ENCODE results near the gene CAGE1.

The CAGE1 gene

DNA sequence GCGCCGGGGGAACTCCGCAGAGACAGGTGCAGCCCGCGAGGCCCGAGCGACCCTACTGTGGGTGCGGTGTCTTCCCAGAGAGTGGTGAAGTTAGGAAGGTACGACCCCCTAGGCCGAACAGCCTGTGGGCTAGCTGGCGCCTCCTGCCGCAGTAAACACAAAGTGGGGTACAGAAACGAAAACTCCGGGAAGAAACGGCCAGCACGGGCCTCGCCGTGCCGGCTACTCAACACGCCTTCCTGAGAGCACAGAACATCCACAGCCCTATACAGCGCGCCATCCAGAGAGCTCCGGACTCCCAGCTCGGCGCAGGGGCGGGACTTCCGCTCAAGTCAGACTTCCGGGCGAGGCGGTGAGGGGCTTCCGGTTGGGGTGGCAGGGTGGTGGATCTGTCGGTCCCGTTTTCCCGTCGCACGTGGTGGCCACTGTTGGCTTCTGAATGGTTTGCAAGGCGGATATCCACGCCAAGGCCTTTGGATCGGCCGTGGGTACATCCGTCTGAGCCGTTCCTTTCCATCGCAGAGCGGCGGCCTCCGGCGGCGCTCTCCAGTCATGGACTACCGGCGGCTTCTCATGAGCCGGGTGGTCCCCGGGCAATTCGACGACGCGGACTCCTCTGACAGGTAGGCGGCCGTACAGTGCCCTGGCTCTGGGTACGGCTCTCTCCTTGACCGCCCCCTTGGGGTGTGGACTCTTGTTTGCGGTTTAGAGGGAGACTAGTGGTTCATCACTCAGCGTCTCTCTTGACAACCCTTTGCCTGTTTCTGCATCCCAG lies at the start of gene CAGE1, which contains the start of gene RIOK1:
Gene CAGE1 (minus strand): TSS at position 292 of the 775 bp plus-strand sequence. CDS start 2,569 bp downstream, outside the sequence.
Gene RIOK1 (plus strand): TSS at position 358 of the 775 bp plus-strand sequence. CDS start 195 bp downstream, at position 553.
- DNase-seq, result peak; percentile 87 to 90

GRCh38 chr6:7439228-7439627 lies 49.7 kb upstream of the CAGE1 start:
- DNase-seq, result no peak

- no peak for DNase-seq
Observed at GRCh38 chr6:7438011-7438410, 48.5 kb upstream of the CAGE1 start.

DNA sequence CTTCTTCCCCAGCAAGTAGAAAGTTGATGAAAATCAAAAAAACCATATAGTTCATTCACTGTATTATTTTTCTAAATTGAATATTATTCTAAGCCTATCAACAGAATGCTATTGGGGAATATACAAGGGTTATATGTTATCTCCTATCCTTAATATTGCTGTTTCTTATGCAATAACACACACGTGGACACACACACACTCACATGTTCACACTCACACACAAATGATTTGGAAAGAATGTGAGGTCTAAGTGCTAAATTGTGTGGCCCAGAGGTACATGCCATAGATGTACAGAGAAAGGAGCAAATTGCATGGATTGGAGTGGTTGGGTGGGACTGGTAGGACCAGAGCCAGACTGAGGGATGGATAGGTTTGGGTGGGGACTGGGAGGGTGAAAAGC lies 45.1 kb upstream of the CAGE1 start:
- no peak for DNase-seq

- DNase-seq, result no peak
Observed at GRCh38 chr6:7433121-7433617, 43.6 kb upstream of the CAGE1 start.

- no peak for DNase-seq
Observed at GRCh38 chr6:7432391-7433120, 43.0 kb upstream of the CAGE1 start.

DNA sequence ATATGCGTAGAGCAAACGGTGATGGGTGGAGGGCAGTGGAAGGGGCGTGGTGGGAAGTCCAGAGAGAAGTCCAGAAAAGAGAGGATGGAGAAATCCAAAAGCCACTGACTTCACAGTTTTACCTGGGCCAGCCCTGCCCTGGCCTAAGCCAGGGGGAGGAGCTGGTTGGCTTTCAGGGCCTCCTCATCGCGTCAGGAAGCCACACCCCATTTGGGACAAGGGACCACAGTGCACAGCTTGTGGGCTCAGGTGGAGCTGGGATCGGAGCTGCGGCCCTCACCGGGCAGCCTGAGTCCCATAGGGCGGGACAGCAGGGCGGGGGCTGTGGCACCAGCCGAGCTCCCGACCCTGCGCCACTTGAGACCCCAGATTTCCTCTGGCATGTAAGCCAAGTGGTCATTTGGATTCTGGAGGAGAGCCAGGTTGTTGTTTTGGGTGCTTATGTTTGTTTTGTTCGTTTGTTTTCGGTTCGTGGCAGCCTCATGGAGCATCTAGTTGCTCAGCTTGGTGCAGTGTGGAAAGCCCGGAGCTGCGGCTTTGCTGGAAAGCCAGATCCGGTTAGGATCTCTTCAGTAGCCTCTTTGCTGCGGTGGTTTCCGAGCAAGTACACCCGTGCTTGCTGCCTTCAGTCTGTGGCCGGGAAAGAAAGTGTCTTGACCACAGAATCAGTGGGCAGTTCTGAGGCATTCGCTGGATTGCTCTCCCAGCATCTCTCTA lies 42.3 kb upstream of the CAGE1 start:
- DNase-seq, result no peak

GRCh38 chr6:7431313-7431673 lies 41.8 kb upstream of the CAGE1 start:
- DNase-seq, result no peak

DNA sequence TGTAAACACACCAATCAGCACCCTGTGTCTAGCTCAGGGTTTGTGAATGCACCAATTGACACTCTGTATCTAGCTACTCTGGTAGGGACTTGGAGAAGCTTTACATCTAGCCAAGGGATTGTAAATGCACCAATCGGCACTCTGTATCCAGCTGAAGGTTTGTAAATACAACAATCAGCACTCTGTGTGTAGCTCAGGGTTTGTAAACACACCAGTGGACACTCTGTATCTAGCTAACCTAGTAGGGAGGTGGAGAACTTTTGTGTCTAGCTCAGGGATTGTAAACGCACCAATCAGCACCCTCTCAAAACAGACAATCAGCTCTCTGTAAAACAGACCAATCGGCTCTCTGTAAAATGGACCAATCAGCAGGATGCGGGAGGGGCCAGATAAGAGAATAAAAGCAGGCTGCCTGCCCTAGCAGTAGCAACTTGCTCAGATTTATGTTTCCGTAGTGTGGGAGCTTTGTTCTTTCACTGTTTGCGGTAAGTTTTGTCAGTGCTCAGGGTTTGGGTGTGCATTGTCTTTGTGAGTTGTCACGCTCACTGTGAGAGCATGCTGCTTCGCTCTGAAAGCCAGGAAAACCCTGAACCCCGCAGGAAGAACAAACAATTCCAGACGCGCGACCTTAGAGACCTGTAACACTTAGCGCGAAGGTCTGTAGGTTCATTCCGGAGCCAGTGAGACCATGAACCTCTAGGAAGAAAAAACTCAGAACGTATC lies 37.1 kb upstream of the CAGE1 start:
- no peak for DNase-seq

- no peak for DNase-seq
Observed at GRCh38 chr6:7425808-7426190, 36.3 kb upstream of the CAGE1 start.

GRCh38 chr6:7424967-7425807 lies 35.6 kb upstream of the CAGE1 start:
- no peak for DNase-seq

- DNase-seq, result no peak
Observed at GRCh38 chr6:7424058-7424457, 34.5 kb upstream of the CAGE1 start.

DNA sequence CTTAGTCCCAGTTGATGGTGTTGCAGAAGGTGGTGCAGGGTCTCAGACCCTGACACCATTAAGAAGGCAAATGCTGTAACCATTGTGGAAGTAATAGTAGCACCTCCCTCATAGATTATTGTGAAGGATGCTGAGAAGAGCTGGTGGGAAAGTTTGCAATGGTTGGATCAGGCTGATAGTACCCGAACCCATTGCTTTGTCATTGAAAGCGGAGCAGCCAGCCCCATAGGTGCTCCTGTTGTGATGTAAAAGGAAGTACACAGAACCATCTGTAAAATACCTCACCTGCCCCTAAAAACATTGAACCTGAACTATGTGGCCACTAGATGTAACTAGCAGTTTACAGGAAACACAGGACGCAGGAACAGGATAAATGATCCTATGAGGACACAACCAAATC lies 31.5 kb upstream of the CAGE1 start:
- no peak for DNase-seq

- no peak for DNase-seq
Observed at GRCh38 chr6:7419065-7419464, 29.5 kb upstream of the CAGE1 start.

DNA sequence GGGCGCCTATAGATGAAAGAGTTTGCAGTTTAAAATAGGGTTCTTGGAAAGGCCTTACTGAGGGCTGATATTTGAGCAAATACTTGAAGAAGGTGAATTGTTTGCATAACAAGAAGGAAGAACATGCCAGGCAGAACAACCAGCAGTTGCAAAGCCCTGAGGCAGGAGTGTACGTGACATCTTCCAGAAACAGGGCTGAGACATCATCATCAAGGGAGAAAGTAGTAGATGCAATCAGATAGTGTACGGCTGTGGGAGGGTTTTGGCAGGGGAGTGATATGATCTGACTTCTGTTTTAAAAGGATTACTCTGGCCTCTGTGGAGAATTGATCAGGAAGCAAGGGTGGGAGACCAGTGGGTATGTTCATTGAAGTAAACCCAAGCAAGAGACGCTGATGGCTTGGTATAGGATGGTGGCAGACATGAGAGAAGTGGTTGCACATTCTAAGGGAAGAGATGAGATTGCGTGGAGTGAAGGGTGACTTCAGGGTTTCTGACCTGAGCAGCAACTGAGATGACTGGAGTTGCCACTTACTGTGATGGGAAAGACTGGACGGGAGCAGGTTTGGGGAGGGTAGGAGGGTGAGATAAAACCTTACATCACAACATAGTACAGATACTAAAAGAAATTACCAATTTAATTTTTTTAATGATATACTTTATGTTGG lies 28.8 kb upstream of the CAGE1 start:
- no peak for DNase-seq

- DNase-seq, result no peak
Observed at GRCh38 chr6:7417684-7418083, 28.1 kb upstream of the CAGE1 start.

- DNase-seq, result no peak
Observed at GRCh38 chr6:7414811-7415210, 25.3 kb upstream of the CAGE1 start.

- no peak for DNase-seq
Observed at GRCh38 chr6:7413151-7413823, 23.7 kb upstream of the CAGE1 start.

DNA sequence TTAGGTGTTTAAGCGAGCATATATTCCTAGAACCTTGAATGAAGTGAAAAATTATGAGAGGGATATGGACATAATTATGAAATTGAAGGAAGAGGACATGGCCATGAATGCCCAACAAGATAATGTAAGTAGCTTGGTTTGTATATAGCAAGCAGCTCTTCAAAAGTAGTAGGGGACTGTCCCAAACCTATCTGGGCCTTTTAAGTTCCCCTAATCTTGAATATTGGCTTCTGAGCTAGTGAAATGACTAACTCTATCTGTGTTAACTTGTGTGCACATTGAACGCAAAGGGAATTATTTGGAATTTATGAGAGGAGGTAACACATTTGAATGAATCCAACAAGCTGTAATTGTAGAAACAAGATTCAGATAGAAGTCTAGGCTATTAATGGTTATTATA lies 21.8 kb upstream of the CAGE1 start:
- no peak for DNase-seq

- no peak for DNase-seq
Observed at GRCh38 chr6:7410851-7411250, 21.3 kb upstream of the CAGE1 start.

- no peak for DNase-seq
Observed at GRCh38 chr6:7409740-7410139, 20.2 kb upstream of the CAGE1 start.
